SKM-1 (cell line): ENCODE measurements around the gene HNRNPR.
"Not testable (repeated sequence)": the region's sequence is repeated elsewhere in the genome, so short reads cannot be mapped to it uniquely, and the experiment has no call there.

Experiments used
- DNase-seq: peaks from one replicate; lab custom pipeline; 2025; ENCODE audit not compliant: unreplicated experiment; lab: John Stamatoyannopoulos, UW

The HNRNPR gene

GRCh38 chr1:23344111-23344986 is at the start of gene HNRNPR:
Gene HNRNPR, minus strand, starts transcription at chr1:23344284. Its CDS starts 3,276 bp downstream, at chr1:23341008.
- DNase-seq = peak; percentile 97

GRCh38 chr1:23393706-23394105 is 49.6 kb upstream of the HNRNPR start:
- no peak for DNase-seq

- no peak for DNase-seq
These were observed 48.2 kb upstream of the HNRNPR start for GRCh38 chr1:23392125-23392855.

GRCh38 chr1:23389837-23390321 is 45.8 kb upstream of the HNRNPR start:
- DNase-seq = no peak

- DNase-seq = no peak
These were observed 43.4 kb upstream of the HNRNPR start for GRCh38 chr1:23387494-23387893.

GRCh38 chr1:23385119-23385621 is 41.1 kb upstream of the HNRNPR start:
- DNase-seq = no peak

GRCh38 chr1:23384312-23385058 is 40.4 kb upstream of the HNRNPR start:
- no peak for DNase-seq

GRCh38 chr1:23383577-23384311 is 39.7 kb upstream of the HNRNPR start:
- DNase-seq = no peak

- DNase-seq = no peak
These were observed 37.3 kb upstream of the HNRNPR start for GRCh38 chr1:23381233-23381885.

- DNase-seq = no peak
These were observed 36.6 kb upstream of the HNRNPR start for GRCh38 chr1:23380719-23381118.

- not testable (repeated sequence) for DNase-seq
These were observed 36.2 kb upstream of the HNRNPR start for GRCh38 chr1:23380236-23380635.

GRCh38 chr1:23376890-23377811 is 33.1 kb upstream of the HNRNPR start:
- no peak for DNase-seq

- not testable (repeated sequence) for DNase-seq
These were observed 30.1 kb upstream of the HNRNPR start for GRCh38 chr1:23374079-23374735.

GRCh38 chr1:23371987-23372880 is 28.1 kb upstream of the HNRNPR start:
- DNase-seq = no peak

- no peak for DNase-seq
These were observed 26.9 kb upstream of the HNRNPR start for GRCh38 chr1:23370709-23371584.

GRCh38 chr1:23370330-23370708 is 26.2 kb upstream of the HNRNPR start:
- no peak for DNase-seq
